Natural killer cell treated with Interleukin-12 subunit alpha and Interleukin-12 subunit beta and Interleukin-15 and Interleukin-18, amount 100 ng/mL, for 72 hours (primary cell): ENCODE data around the gene CYBB. TPM values are rescaled to one million over a fixed set of nuclear protein-coding genes. Genes with fewer than 3 reads are reported as not detected.

Experiments
- ATAC-seq, 2 donors: fragments of 150-1000 bp; cut with Tn5 transposase in 1 of 2; sonication (Bioruptor Pico), chemical (Tn5 transposase) in 1 of 2; 2 replicates each; pipeline ENCODE4 v1.10.0; 2021
- DNase-seq: peaks from one replicate; pipeline ENCODE4 v3.0.0; 2022; ENCODE audit warnings: low spot score
- H3K27ac Mint-ChIP-seq, 2 donors: 1 replicate in 1 of 2; 2 replicates in 1 of 2; pipeline ENCODE4 v1.8.0; 2022; ENCODE audit warnings: mixed read lengths in 2 of 2, mild to moderate bottlenecking in 1 of 2, moderate library complexity in 1 of 2
- H3K27me3 Mint-ChIP-seq, 2 donors: 1 replicate in 1 of 2; 2 replicates in 1 of 2; pipeline ENCODE4 v1.8.0; 2022; ENCODE audit warnings: mixed read lengths in 2 of 2
- H3K36me3 Mint-ChIP-seq: one replicate; pipeline ENCODE4 v1.8.0; 2022; ENCODE audit warnings: mixed read lengths
- H3K4me1 Mint-ChIP-seq, 2 donors: 1 replicate in 1 of 2; 2 replicates in 1 of 2; pipeline ENCODE4 v1.8.0; 2022; ENCODE audit warnings: low read depth in 2 of 2, mixed read lengths in 2 of 2, mild to moderate bottlenecking in 1 of 2
- H3K4me3 Mint-ChIP-seq: one replicate; pipeline ENCODE4 v1.8.0; 2022; ENCODE audit warnings: mixed read lengths
- H3K9me3 Mint-ChIP-seq: 2 replicates; pipeline ENCODE4 v1.8.0; 2022; ENCODE audit warnings: mixed read lengths
- total RNA-seq, 2 donors: library from RNA; stranded (reverse); gene quantifications; one replicate each; pipeline ENCODE4 v1.2.3, GENCODE V29; 2022

The CYBB gene
- under 1 TPM; 0.10 to 0.70 TPM for total RNA-seq

GRCh38 chrX:37779857-37780256, at the start of gene CYBB:
Gene CYBB (plus strand): TSS chrX:37780059. CDS start chrX:37780078, 19 bp downstream.
- ATAC-seq (no peak), DNase-seq (no peak)
- Mint-ChIP-seq H3K27me3 (peaks cover 0 to 11% of the 10 kb centered on the region in 2 donors), H3K4me3 (no peak within 1 kb of the TSS), H3K4me1 (peaks cover 18 to 20% of the 10 kb centered on the region in 2 donors), H3K9me3 (no peaks in the 10 kb centered on the region), H3K36me3 (no peaks in the 10 kb centered on the region), H3K27ac (no peak within 1 kb of the TSS)

- no peaks in the 10 kb centered on the region for H3K9me3 Mint-ChIP-seq
- peaks cover 4 to 22% of the 10 kb centered on the region in 2 donors for H3K27me3 Mint-ChIP-seq
- H3K4me3 Mint-ChIP-seq: peak overlapping the region; percentile 77
- peak overlapping the region; percentile 81 to 92 for H3K27ac Mint-ChIP-seq
- peaks cover 18 to 19% of the 10 kb centered on the region in 2 donors for H3K4me1 Mint-ChIP-seq
- H3K36me3 Mint-ChIP-seq: no peaks in the 10 kb centered on the region
- DNase-seq (peak; percentile 74), ATAC-seq (peak; percentile 60 to 62)
Measured at GRCh38 chrX:37745354-37745753, 34.5 kb upstream of the CYBB start.

- Mint-ChIP-seq H3K4me3 (peak overlapping the region; percentile 77), H3K27ac (peak overlapping the region; percentile 81 to 92), H3K9me3 (no peaks in the 10 kb centered on the region), H3K36me3 (no peaks in the 10 kb centered on the region), H3K4me1 (peaks cover 18 to 19% of the 10 kb centered on the region in 2 donors), H3K27me3 (peaks cover 0 to 18% of the 10 kb centered on the region in 2 donors)
- peak; percentile 58 to 77 for ATAC-seq
- DNase-seq: no peak
Measured at GRCh38 chrX:37745835-37746217, 34.0 kb upstream of the CYBB start.

GRCh38 chrX:37746218-37746941, 33.5 kb upstream of the CYBB start:
- Mint-ChIP-seq H3K9me3 (no peaks in the 10 kb centered on the region), H3K4me3 (peak overlapping the region; percentile 77), H3K27ac (peak overlapping the region; percentile 81 to 92)

GRCh38 chrX:37746951-37747350, 32.9 kb upstream of the CYBB start:
- peak overlapping the region; percentile 77 for H3K4me3 Mint-ChIP-seq
- no peaks in the 10 kb centered on the region for H3K9me3 Mint-ChIP-seq
- H3K36me3 Mint-ChIP-seq: no peaks in the 10 kb centered on the region
- peaks cover 24 to 26% of the 10 kb centered on the region in 2 donors for H3K4me1 Mint-ChIP-seq
- H3K27ac Mint-ChIP-seq: peak overlapping the region; percentile 81 to 92
- DNase-seq (no peak), ATAC-seq (no peak)
- peaks cover 0 to 10% of the 10 kb centered on the region in 2 donors for H3K27me3 Mint-ChIP-seq

More at GRCh38 chrX:37746218-37746941, 33.5 kb upstream of the CYBB start:
- Mint-ChIP-seq H3K36me3 (no peaks in the 10 kb centered on the region), H3K27me3 (peaks cover 0 to 15% of the 10 kb centered on the region in 2 donors), H3K4me1 (peaks cover 21 to 22% of the 10 kb centered on the region in 2 donors)
- ATAC-seq: peak; percentile 91 to 92
- peak; percentile 85 for DNase-seq

GRCh38 chrX:37752281-37752680, 27.6 kb upstream of the CYBB start:
- H3K4me3 Mint-ChIP-seq: no peak overlapping the region
- no peaks in the 10 kb centered on the region for H3K9me3 Mint-ChIP-seq
- no peak for DNase-seq
- H3K36me3 Mint-ChIP-seq: no peaks in the 10 kb centered on the region
- peaks cover 7 to 20% of the 10 kb centered on the region in 2 donors for H3K4me1 Mint-ChIP-seq
- no peak for ATAC-seq
- H3K27me3 Mint-ChIP-seq: peaks cover 0 to 2% of the 10 kb centered on the region in 2 donors
- H3K27ac Mint-ChIP-seq: no peak overlapping the region

GRCh38 chrX:37752936-37753335, 26.9 kb upstream of the CYBB start:
- Mint-ChIP-seq H3K36me3 (no peaks in the 10 kb centered on the region), H3K9me3 (no peaks in the 10 kb centered on the region), H3K27ac (no peak overlapping the region), H3K4me1 (peaks cover 13 to 23% of the 10 kb centered on the region in 2 donors), H3K4me3 (no peak overlapping the region), H3K27me3 (peaks cover 0 to 2% of the 10 kb centered on the region in 2 donors)
- ATAC-seq (no peak), DNase-seq (no peak)

GRCh38 chrX:37753384-37753783, 26.5 kb upstream of the CYBB start:
- Mint-ChIP-seq H3K27me3 (peaks cover 0 to 1% of the 10 kb centered on the region in 2 donors), H3K4me1 (peaks cover 18 to 22% of the 10 kb centered on the region in 2 donors), H3K9me3 (no peaks in the 10 kb centered on the region), H3K36me3 (no peaks in the 10 kb centered on the region), H3K27ac (no peak overlapping the region), H3K4me3 (no peak overlapping the region)
- ATAC-seq (peak; percentile 90 to 93), DNase-seq (no peak)

GRCh38 chrX:37754516-37754915, 25.3 kb upstream of the CYBB start:
- ATAC-seq: peak in 1 of 2 donors; percentile 73
- H3K27ac Mint-ChIP-seq: no peak overlapping the region
- no peak for DNase-seq
- no peaks in the 10 kb centered on the region for H3K27me3 Mint-ChIP-seq
- no peaks in the 10 kb centered on the region for H3K9me3 Mint-ChIP-seq
- peaks cover 20 to 21% of the 10 kb centered on the region in 2 donors for H3K4me1 Mint-ChIP-seq
- no peak overlapping the region for H3K4me3 Mint-ChIP-seq
- no peaks in the 10 kb centered on the region for H3K36me3 Mint-ChIP-seq

GRCh38 chrX:37755025-37755424, 24.8 kb upstream of the CYBB start:
- ATAC-seq (peak; percentile 78 to 83), DNase-seq (no peak)
- no peak overlapping the region for H3K27ac Mint-ChIP-seq
- H3K4me3 Mint-ChIP-seq: no peak overlapping the region
- H3K27me3 Mint-ChIP-seq: no peaks in the 10 kb centered on the region
- H3K36me3 Mint-ChIP-seq: no peaks in the 10 kb centered on the region
- H3K4me1 Mint-ChIP-seq: peaks cover 20 to 21% of the 10 kb centered on the region in 2 donors
- H3K9me3 Mint-ChIP-seq: no peaks in the 10 kb centered on the region

- Mint-ChIP-seq H3K36me3 (no peaks in the 10 kb centered on the region), H3K27ac (peak overlapping the region in 1 of 2 donors; percentile 1), H3K9me3 (no peaks in the 10 kb centered on the region), H3K4me3 (no peak overlapping the region), H3K27me3 (no peaks in the 10 kb centered on the region), H3K4me1 (peaks cover 14% of the 10 kb centered on the region in 2 donors)
- no peak for ATAC-seq
- DNase-seq: no peak
Measured at GRCh38 chrX:37757082-37757481, 22.8 kb upstream of the CYBB start.

- peaks cover 7 to 14% of the 10 kb centered on the region in 2 donors for H3K4me1 Mint-ChIP-seq
- H3K27me3 Mint-ChIP-seq: no peaks in the 10 kb centered on the region
- H3K27ac Mint-ChIP-seq: no peak overlapping the region
- no peak overlapping the region for H3K4me3 Mint-ChIP-seq
- H3K9me3 Mint-ChIP-seq: no peaks in the 10 kb centered on the region
- H3K36me3 Mint-ChIP-seq: no peaks in the 10 kb centered on the region
- DNase-seq (no peak), ATAC-seq (no peak)
Measured at GRCh38 chrX:37759351-37759750, 20.5 kb upstream of the CYBB start.

GRCh38 chrX:37759878-37760418, 19.9 kb upstream of the CYBB start:
- no peaks in the 10 kb centered on the region for H3K27me3 Mint-ChIP-seq
- H3K36me3 Mint-ChIP-seq: no peaks in the 10 kb centered on the region

GRCh38 chrX:37763400-37763799, 16.5 kb upstream of the CYBB start:
- Mint-ChIP-seq H3K4me3 (no peak overlapping the region), H3K4me1 (peaks cover 7 to 12% of the 10 kb centered on the region in 2 donors), H3K27ac (no peak overlapping the region)

More at GRCh38 chrX:37759878-37760418, 19.9 kb upstream of the CYBB start:
- H3K4me3 Mint-ChIP-seq: no peak overlapping the region
- H3K4me1 Mint-ChIP-seq: peaks cover 7 to 14% of the 10 kb centered on the region in 2 donors
- no peak for ATAC-seq
- no peak for DNase-seq
- no peaks in the 10 kb centered on the region for H3K9me3 Mint-ChIP-seq
- H3K27ac Mint-ChIP-seq: no peak overlapping the region

More at GRCh38 chrX:37763400-37763799, 16.5 kb upstream of the CYBB start:
- DNase-seq: no peak
- ATAC-seq: no peak
- H3K9me3 Mint-ChIP-seq: no peaks in the 10 kb centered on the region
- H3K36me3 Mint-ChIP-seq: no peaks in the 10 kb centered on the region
- no peaks in the 10 kb centered on the region for H3K27me3 Mint-ChIP-seq
